Heart right ventricle (tissue), 16 donors: ENCODE data around the gene RFTN1. TPM values are rescaled to one million over a fixed set of nuclear protein-coding genes. Genes with fewer than 3 reads are reported as not detected.

Experiments used
- ATAC-seq, 8 donors: fragments of 200-7000 bp; cut with Tn5 transposase; one replicate each; pipeline ENCODE4 v1.9.1; 2020; ENCODE audit warnings: mild to moderate bottlenecking in 8 of 8, moderate library complexity in 8 of 8, moderate number of reproducible peaks in 1 of 8
- DNase-seq, 2 donors: peaks; one replicate each; pipeline ENCODE4 v3.0.0-alpha.2; 2020
- H3K27ac ChIP-seq, 10 donors: fragments of 200-600 bp; sonication (generic) in 2 of 10; one replicate each; pipeline versions ENCODE4 v1.5.0 to v1.8.0; 2020 to 2022; ENCODE audit warnings: mild to moderate bottlenecking in 3 of 10
- H3K27me3 ChIP-seq, 7 donors: fragments of 200-600 bp; one replicate each; pipeline ENCODE4 v1.8.0; 2021 to 2022; ENCODE audit warnings: mild to moderate bottlenecking in 2 of 7
- H3K36me3 ChIP-seq, 9 donors: fragments of 200-600 bp; sonication (generic) in 1 of 9; one replicate each; pipeline versions ENCODE4 v1.5.0 to v1.8.0; 2020 to 2022; ENCODE audit warnings: mild to moderate bottlenecking in 2 of 9
- H3K4me1 ChIP-seq, 9 donors: fragments of 200-600 bp; sonication (generic) in 1 of 9; one replicate each; pipeline versions ENCODE4 v1.5.0 to v1.8.0; 2020 to 2022; ENCODE audit warnings: mild to moderate bottlenecking in 4 of 9
- H3K4me3 ChIP-seq, 10 donors: fragments of 200-600 bp; sonication (generic) in 2 of 10; one replicate each; pipeline versions ENCODE4 v1.5.0 to v1.8.0; 2020 to 2022; ENCODE audit warnings: mild to moderate bottlenecking in 7 of 10, moderate library complexity in 2 of 10
- H3K9me3 ChIP-seq, 11 donors: fragments of 200-600 bp in 10 of 11; sonication (generic) in 2 of 11; one replicate each; pipeline versions ENCODE4 v1.5.0 to v1.8.0; 2013 to 2022; ENCODE audit warnings: mild to moderate bottlenecking in 2 of 11, control low read depth in 1 of 11, moderate library complexity in 1 of 11
- CTCF ChIP-seq, 9 donors: fragments of 200-600 bp; sonication (generic) in 2 of 9; IDR thresholded peaks; one replicate each; pipeline versions ENCODE4 v1.5.0 to v1.8.0; 2021 to 2022; ENCODE audit warnings: antibody characterized with exemption in 9 of 9, mild to moderate bottlenecking in 5 of 9, moderate library complexity in 1 of 9
- WGBS, 2 donors: extraction: QIAGEN DNeasy Blood & Tissue Kit; methylation state at CpG; one replicate each; pipeline ENCODE4 v1.1.7; 2013; ENCODE audit warnings: inconsistent platforms in 1 of 2; 5-methylcytosine and 5-hydroxymethylcytosine counted together
- intact Hi-C, 10 donors: fragments of 100-400 bp; cut with DNase I; formaldehyde crosslinking; loops; one replicate each; pipeline versions ENCODE4 v1.11.1 to v1.14.2; 2022
- polyA plus RNA-seq, 2 donors: library from polyadenylated mRNA; stranded (reverse); fragments of 200-250 nt; gene quantifications; one replicate each; pipeline ENCODE4 v1.2.3, GENCODE V29; 2013
- total RNA-seq, 10 donors: library from RNA; stranded (reverse); fragmentation: NEBNext Ultra II Directional in 3 of 10; extraction: Animal tissue kit (Norgen Biotek cat#: 25700) in 3 of 10; gene quantifications; one replicate each; pipeline versions ENCODE4 v1.2.1 to v1.2.4, GENCODE V29; 2021 to 2023
- donor health status: Arrhythmogenic right ventricular cardiomyopathy.
- donor health status: ischemic (EF 13 %, LVEDD 7.1; RV severe dilation, severe dysfunction).
- donor health status: healthy with polysubstance abuse.
- donor health status: DM: no; HTN: yes; CAD: no.
- donor health status: DM: no; HTN: no; CAD: no.
- donor health status: ischemic (EF 25% LVEDD 6.9; RV normal size, moderate dysfunction).
- donor health status: ischemic (EF 25% LVEDD 5.7; RV mildly dilated, moderate dysfunction).
- donor health status: healthy.
- donor health status: DM: yes; HTN: yes; CAD: no.
- donor health status: Ischemic cardiomyopathy.
- donor health status: ischemic (EF 35%, LVEDD 5.7; RV mildly dilated, moderate dysfunction).
- donor health status: nonischemic (EF 11% LVEDD 7.7; RV severe dilation, severe dysfunction).
- donor health status: DM: yes; HTN: yes; CAD: no.
- donor health status: PGD.
- donor health status: ischemic (EF 29% LVEDD 5.4; RV normal size, mild dysfunction).
- donor health status: nonischemic (EF 23%, LVEDD 6.1; RV moderate dilation, normal function).

RFTN1 gene
- total and polyA plus RNA-seq, 12 donors: 17.4 to 32.2 (median 24.0) TPM

GRCh38 chr3:16462679-16463078 is 50.8 kb downstream of the RFTN1 start:
- H3K27ac ChIP-seq: peak overlapping the region in 1 of 10 donors; percentile 11
- intact Hi-C loops: no loop called here
- H3K27me3 ChIP-seq: no peaks in the 10 kb centered on the region
- peaks cover 0 to 6% (median 0%) of the 10 kb centered on the region in 11 donors for H3K9me3 ChIP-seq
- no peak for TF ChIP-seq CTCF (IDR thresholded peaks at IDR 0.05)
- DNase-seq (no peak), ATAC-seq (no peak)
- peaks cover 1 to 59% (median 25%) of the 10 kb centered on the region in 9 donors for H3K4me1 ChIP-seq
- 63 to 78% methylated on average over 5 of the region's 5 CpGs for WGBS, 2 donors
- peaks cover 0 to 13% (median 0%) of the 10 kb centered on the region in 9 donors for H3K36me3 ChIP-seq
- no peak overlapping the region for H3K4me3 ChIP-seq

DNA sequence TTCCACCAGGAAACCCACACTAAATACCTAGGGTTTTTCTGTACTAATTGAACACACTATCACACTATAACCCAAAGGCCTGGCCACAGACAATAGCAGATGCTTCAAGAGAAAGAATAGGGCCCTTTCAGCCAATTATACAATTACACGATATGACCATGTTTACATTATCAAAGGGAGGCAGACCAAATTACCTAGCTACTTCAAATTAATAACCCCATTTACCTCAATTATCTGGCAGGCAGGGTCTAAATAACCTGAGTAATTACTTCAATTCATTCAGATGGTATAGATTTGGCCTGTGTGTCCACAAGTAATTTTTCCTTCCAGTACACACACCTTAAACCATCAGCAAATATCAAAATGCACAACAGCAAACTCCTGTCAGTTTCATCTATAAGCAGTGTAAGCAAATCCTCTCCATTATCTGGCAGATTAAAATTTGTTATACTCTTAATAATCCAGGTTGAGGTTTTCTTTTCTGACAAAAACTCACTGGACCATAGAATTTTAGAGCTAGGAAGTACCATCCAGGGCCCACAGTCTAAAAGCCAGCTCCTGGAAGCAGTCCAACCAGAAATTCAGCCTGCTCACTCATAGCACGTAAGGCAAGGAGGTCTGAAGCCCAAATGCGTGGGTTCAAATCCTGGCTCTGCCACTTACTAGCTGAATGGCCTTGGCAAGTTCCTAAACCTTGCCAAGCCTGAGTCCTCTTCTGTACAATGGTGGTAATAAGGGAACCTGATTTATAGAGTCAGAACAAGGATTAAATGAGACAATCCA is 51.8 kb downstream of the RFTN1 start:
- intact Hi-C loops: no loop called here
- Histone ChIP-seq H3K27me3 (no peaks in the 10 kb centered on the region), H3K36me3 (peaks cover 0 to 12% (median 0%) of the 10 kb centered on the region in 9 donors), H3K27ac (no peak overlapping the region), H3K9me3 (peaks cover 0 to 6% (median 0%) of the 10 kb centered on the region in 11 donors), H3K4me1 (peaks cover 0 to 57% (median 34%) of the 10 kb centered on the region in 9 donors), H3K4me3 (no peak overlapping the region)
- 84 to 91% methylated on average over 3 of the region's 3 CpGs for WGBS, 2 donors
- no peak for TF ChIP-seq CTCF (IDR thresholded peaks at IDR 0.05)
- no peak for DNase-seq
- ATAC-seq: no peak

DNA sequence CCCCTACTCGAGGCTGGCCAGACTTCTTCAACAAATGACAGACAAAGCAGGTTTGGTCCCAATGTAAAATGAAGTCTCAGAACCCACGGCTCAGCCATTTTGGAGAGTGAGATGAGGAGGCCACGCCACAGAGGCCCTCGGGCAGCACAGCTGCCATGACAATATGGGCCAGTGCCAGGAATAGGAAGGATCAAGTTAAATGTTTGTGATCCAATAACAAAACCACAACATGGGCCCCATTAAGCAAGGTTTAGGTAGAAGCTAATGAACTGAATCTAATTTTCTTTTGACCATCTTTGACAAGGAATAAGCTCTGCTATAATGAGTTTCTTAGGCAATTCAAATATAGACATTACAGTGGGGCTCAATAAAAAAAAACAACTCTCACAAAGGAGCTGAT is 52.6 kb downstream of the RFTN1 start:
- Histone ChIP-seq H3K27me3 (no peaks in the 10 kb centered on the region), H3K4me1 (peaks cover 0 to 56% (median 32%) of the 10 kb centered on the region in 9 donors), H3K36me3 (peaks cover 0 to 5% (median 0%) of the 10 kb centered on the region in 9 donors), H3K27ac (no peak overlapping the region), H3K4me3 (no peak overlapping the region), H3K9me3 (peaks cover 0 to 6% (median 0%) of the 10 kb centered on the region in 11 donors)
- DNase-seq: no peak
- 89 to 93% methylated on average over 4 of the region's 4 CpGs for WGBS, 2 donors
- intact Hi-C loops: no loop called here
- no peak for TF ChIP-seq CTCF (IDR thresholded peaks at IDR 0.05)
- no peak for ATAC-seq

GRCh38 chr3:16460273-16460672 is 53.2 kb downstream of the RFTN1 start:
- H3K27ac ChIP-seq: no peak overlapping the region
- DNase-seq (no peak), ATAC-seq (no peak)
- 92 to 94% methylated on average over 4 of the region's 4 CpGs for WGBS, 2 donors
- peaks cover 0 to 6% (median 0%) of the 10 kb centered on the region in 11 donors for H3K9me3 ChIP-seq
- TF ChIP-seq CTCF (IDR thresholded peaks at IDR 0.05): no peak
- H3K27me3 ChIP-seq: no peaks in the 10 kb centered on the region
- no peak overlapping the region for H3K4me3 ChIP-seq
- H3K36me3 ChIP-seq: peaks cover 0 to 5% (median 0%) of the 10 kb centered on the region in 9 donors
- peaks cover 0 to 55% (median 29%) of the 10 kb centered on the region in 9 donors for H3K4me1 ChIP-seq
- intact Hi-C loops: no loop called here
